ENCODE results near the gene FA2H.
"Not testable (repeated sequence)": the region's sequence is repeated elsewhere in the genome, so short reads cannot be mapped to it uniquely, and the experiment has no call there.

FA2H gene

GRCh38 chr16:74673876-74674275 is 100.7 kb downstream of the FA2H start:
- H3K9ac ChIP-seq (ENCODE audit: low read length in 5 of 5) = no peak overlapping the region
- no peaks in the 10 kb centered on the region for H3K9me3 ChIP-seq (ENCODE audit: control insufficient read depth in 5 of 5, low read length in 5 of 5)
- H3K4me1 ChIP-seq (ENCODE audit: control insufficient read depth in 5 of 5, insufficient read depth in 5 of 5, low read length in 5 of 5) = no peaks in the 10 kb centered on the region

GRCh38 chr16:74668877-74669276 is 105.7 kb downstream of the FA2H start:
- Histone ChIP-seq H3K4me1 (ENCODE audit: control insufficient read depth in 5 of 5, insufficient read depth in 5 of 5, low read length in 5 of 5) (peaks cover 0 to 22% (median 16%) of the 10 kb centered on the region in 5 donors), H3K36me3 (ENCODE audit: control insufficient read depth in 5 of 5, insufficient read depth in 5 of 5, low read length in 5 of 5) (peaks cover 11 to 35% (median 31%) of the 10 kb centered on the region in 5 donors)
- H3K27me3 ChIP-seq (ENCODE audit: control insufficient read depth in 5 of 5, insufficient read depth in 4 of 5, low read length in 5 of 5); H3K4me3 ChIP-seq (ENCODE audit: low read depth in 1 of 5, low read length in 5 of 5); H3K27ac ChIP-seq (ENCODE audit: low read depth, low read length); H3K9me3 ChIP-seq (ENCODE audit: control insufficient read depth in 5 of 5, low read length in 5 of 5); H3K9ac ChIP-seq (ENCODE audit: low read length in 5 of 5): not testable (repeated sequence)

More at GRCh38 chr16:74673876-74674275, 100.7 kb downstream of the FA2H start:
- H3K27ac ChIP-seq (ENCODE audit: low read depth, low read length) = no peak overlapping the region
- H3K4me3 ChIP-seq (ENCODE audit: low read depth in 1 of 5, low read length in 5 of 5) = no peak overlapping the region
- H3K27me3 ChIP-seq (ENCODE audit: control insufficient read depth in 5 of 5, insufficient read depth in 4 of 5, low read length in 5 of 5) = no peaks in the 10 kb centered on the region
- H3K36me3 ChIP-seq (ENCODE audit: control insufficient read depth in 5 of 5, insufficient read depth in 5 of 5, low read length in 5 of 5) = peaks cover 15 to 67% (median 54%) of the 10 kb centered on the region in 5 donors

GRCh38 chr16:74667255-74667700 is 107.3 kb downstream of the FA2H start:
- Histone ChIP-seq H3K27ac (ENCODE audit: low read depth, low read length) (peak overlapping the region; percentile 27), H3K36me3 (ENCODE audit: control insufficient read depth in 5 of 5, insufficient read depth in 5 of 5, low read length in 5 of 5) (peaks cover 11 to 33% (median 30%) of the 10 kb centered on the region in 5 donors), H3K4me1 (ENCODE audit: control insufficient read depth in 5 of 5, insufficient read depth in 5 of 5, low read length in 5 of 5) (peaks cover 0 to 22% (median 16%) of the 10 kb centered on the region in 5 donors), H3K9ac (ENCODE audit: low read length in 5 of 5) (peak overlapping the region in 4 of 5 donors; percentile 72 to 76 (median 75)), H3K9me3 (ENCODE audit: control insufficient read depth in 5 of 5, low read length in 5 of 5) (no peaks in the 10 kb centered on the region), H3K4me3 (ENCODE audit: low read depth in 1 of 5, low read length in 5 of 5) (peak overlapping the region; percentile 76 to 94 (median 90)), H3K27me3 (ENCODE audit: control insufficient read depth in 5 of 5, insufficient read depth in 4 of 5, low read length in 5 of 5) (no peaks in the 10 kb centered on the region)

- peak within 1 kb of the TSS; percentile 46 for H3K27ac ChIP-seq (ENCODE audit: low read depth, low read length)
These were observed 108.0 kb downstream of the FA2H start, which contains the start of gene RFWD3 for GRCh38 chr16:74666425-74667254. RFWD3 (minus strand) TSS chr16:74666877; CDS start chr16:74661449, 5,428 bp downstream.

GRCh38 chr16:74666010-74666421 is 108.6 kb downstream of the FA2H start:
- Histone ChIP-seq H3K36me3 (ENCODE audit: control insufficient read depth in 5 of 5, insufficient read depth in 5 of 5, low read length in 5 of 5) (peaks cover 5 to 30% (median 25%) of the 10 kb centered on the region in 5 donors), H3K27me3 (ENCODE audit: control insufficient read depth in 5 of 5, insufficient read depth in 4 of 5, low read length in 5 of 5) (no peaks in the 10 kb centered on the region), H3K9ac (ENCODE audit: low read length in 5 of 5) (peak overlapping the region in 4 of 5 donors; percentile 87 to 97 (median 94)), H3K4me3 (ENCODE audit: low read depth in 1 of 5, low read length in 5 of 5) (peak overlapping the region; percentile 67 to 97 (median 94)), H3K9me3 (ENCODE audit: control insufficient read depth in 5 of 5, low read length in 5 of 5) (no peaks in the 10 kb centered on the region), H3K4me1 (ENCODE audit: control insufficient read depth in 5 of 5, insufficient read depth in 5 of 5, low read length in 5 of 5) (peaks cover 0 to 22% (median 16%) of the 10 kb centered on the region in 5 donors), H3K27ac (ENCODE audit: low read depth, low read length) (peak overlapping the region; percentile 46)

More at GRCh38 chr16:74666425-74667254, 108.0 kb downstream of the FA2H start, which contains the start of gene RFWD3:
- H3K9me3 ChIP-seq (ENCODE audit: control insufficient read depth in 5 of 5, low read length in 5 of 5) = no peaks in the 10 kb centered on the region
- H3K4me1 ChIP-seq (ENCODE audit: control insufficient read depth in 5 of 5, insufficient read depth in 5 of 5, low read length in 5 of 5) = peaks cover 0 to 22% (median 16%) of the 10 kb centered on the region in 5 donors
- peak within 1 kb of the TSS; percentile 80 to 97 (median 94) for H3K4me3 ChIP-seq (ENCODE audit: low read depth in 1 of 5, low read length in 5 of 5)
- peaks cover 7 to 26% (median 24%) of the 10 kb centered on the region in 5 donors for H3K36me3 ChIP-seq (ENCODE audit: control insufficient read depth in 5 of 5, insufficient read depth in 5 of 5, low read length in 5 of 5)
- H3K27me3 ChIP-seq (ENCODE audit: control insufficient read depth in 5 of 5, insufficient read depth in 4 of 5, low read length in 5 of 5) = no peaks in the 10 kb centered on the region
- H3K9ac ChIP-seq (ENCODE audit: low read length in 5 of 5) = peak within 1 kb of the TSS in 4 of 5 donors; percentile 87 to 97 (median 94)
